ENCODE measurements around the gene AKTIP.

- TF ChIP-seq EZH2 (IDR thresholded peaks at IDR 0.05; ENCODE audit: borderline replicate concordance, insufficient read depth, low read length, poor library complexity, severe bottlenecking) = no peak
- TF ChIP-seq POLR2AphosphoS5 (IDR thresholded peaks at IDR 0.05) = no peak
- TF ChIP-seq, protein P1, sequence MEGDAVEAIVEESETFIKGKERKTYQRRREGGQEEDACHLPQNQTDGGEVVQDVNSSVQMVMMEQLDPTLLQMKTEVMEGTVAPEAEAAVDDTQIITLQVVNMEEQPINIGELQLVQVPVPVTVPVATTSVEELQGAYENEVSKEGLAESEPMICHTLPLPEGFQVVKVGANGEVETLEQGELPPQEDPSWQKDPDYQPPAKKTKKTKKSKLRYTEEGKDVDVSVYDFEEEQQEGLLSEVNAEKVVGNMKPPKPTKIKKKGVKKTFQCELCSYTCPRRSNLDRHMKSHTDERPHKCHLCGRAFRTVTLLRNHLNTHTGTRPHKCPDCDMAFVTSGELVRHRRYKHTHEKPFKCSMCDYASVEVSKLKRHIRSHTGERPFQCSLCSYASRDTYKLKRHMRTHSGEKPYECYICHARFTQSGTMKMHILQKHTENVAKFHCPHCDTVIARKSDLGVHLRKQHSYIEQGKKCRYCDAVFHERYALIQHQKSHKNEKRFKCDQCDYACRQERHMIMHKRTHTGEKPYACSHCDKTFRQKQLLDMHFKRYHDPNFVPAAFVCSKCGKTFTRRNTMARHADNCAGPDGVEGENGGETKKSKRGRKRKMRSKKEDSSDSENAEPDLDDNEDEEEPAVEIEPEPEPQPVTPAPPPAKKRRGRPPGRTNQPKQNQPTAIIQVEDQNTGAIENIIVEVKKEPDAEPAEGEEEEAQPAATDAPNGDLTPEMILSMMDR (IDR thresholded peaks at IDR 0.05; ENCODE audit: poor library complexity, severe bottlenecking) = no peak
- TF ChIP-seq EP300 (conservative IDR thresholded peaks at IDR 0.05; ENCODE audit: poor library complexity, severe bottlenecking) = no peak
- no peak for TF ChIP-seq SMC3 (conservative IDR thresholded peaks at IDR 0.05; ENCODE audit: poor library complexity)
- TF ChIP-seq RAD21 (conservative IDR thresholded peaks at IDR 0.05) = no peak
Measured at GRCh38 chr16:53545433-53545832, 42.4 kb upstream of the AKTIP start.

Data from neural cell (in vitro differentiated cells).